ENCODE data around the gene LRRC8E.
"Not testable (repeated sequence)": the region's sequence is repeated elsewhere in the genome, so short reads cannot be mapped to it uniquely, and the experiment has no call there.

The LRRC8E gene

GRCh38 chr19:7907544-7907943 lies 19.2 kb downstream of the LRRC8E start:
- DNase-seq (ENCODE audit: low read depth in 4 of 4, low spot score in 1 of 4) = no peak

DNA sequence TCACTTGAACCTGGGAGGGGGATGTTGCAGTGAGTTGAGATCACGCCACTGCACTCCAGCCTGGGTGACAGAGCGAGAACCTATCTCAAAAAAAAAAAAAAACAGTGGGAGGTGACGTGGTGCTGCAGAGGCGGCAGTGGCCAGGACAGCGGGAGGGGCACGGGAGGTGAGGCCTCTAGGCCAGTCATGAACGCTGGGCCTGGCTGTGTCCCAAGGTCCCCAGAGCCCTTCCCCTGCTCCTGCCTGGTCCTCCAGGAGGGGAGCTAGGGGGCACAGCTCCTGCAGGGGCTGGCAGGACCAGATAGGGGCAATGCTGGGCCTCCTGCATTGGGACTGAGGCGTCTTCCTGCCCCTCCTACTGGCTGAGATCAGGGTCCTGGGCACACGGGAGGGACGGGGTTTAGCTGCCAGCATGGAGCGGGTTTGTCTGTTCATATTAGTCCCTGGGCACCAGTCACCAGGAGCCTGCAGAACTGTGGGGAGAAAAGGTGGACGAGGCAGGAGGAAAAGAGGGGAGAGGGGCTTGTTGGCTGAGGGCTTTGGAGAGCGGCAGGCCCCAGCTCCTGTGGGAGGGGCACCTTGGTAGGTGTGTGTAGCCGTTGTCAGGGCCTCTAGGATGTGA lies 19.9 kb downstream of the LRRC8E start:
- no peak for DNase-seq (ENCODE audit: low read depth in 4 of 4, low spot score in 1 of 4)

GRCh38 chr19:7908742-7909461 lies 20.6 kb downstream of the LRRC8E start:
- no peak for DNase-seq (ENCODE audit: low read depth in 4 of 4, low spot score in 1 of 4)

- no peak for DNase-seq (ENCODE audit: low read depth in 4 of 4, low spot score in 1 of 4)
These were observed 21.3 kb downstream of the LRRC8E start for GRCh38 chr19:7909471-7910067.

DNA sequence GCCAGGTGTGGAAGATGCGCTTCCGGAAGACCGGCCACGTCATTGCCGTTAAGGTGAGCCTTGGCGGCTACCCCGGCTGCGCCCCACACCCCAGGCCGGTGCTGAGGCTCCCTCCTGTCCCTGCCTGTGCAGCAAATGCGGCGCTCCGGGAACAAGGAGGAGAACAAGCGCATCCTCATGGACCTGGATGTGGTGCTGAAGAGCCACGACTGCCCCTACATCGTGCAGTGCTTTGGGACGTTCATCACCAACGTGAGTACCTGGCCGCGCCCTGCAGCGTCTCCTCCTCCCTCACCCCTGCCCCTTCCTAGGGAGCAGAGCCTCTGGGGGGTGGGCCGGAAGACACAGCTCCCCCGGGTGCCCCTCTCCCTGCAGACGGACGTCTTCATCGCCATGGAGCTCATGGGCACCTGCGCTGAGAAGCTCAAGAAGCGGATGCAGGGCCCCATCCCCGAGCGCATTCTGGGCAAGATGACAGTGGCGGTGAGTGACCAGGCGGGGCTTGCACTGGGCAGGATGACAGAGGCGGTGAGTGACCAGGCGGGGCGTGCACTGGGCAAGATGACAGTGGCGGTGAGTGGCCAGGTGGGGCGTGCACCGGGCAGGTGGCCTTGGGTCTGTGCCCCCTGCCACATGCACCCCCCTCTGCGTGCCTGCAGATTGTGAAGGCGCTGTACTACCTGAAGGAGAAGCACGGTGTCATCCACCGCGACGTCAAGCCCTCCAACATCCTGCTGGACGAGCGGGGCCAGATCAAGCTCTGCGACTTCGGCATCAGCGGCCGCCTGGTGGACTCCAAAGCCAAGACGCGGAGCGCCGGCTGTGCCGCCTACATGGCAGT lies 22.2 kb downstream of the LRRC8E start:
- DNase-seq (ENCODE audit: low read depth in 4 of 4, low spot score in 1 of 4) = no peak

- no peak for DNase-seq (ENCODE audit: low read depth in 4 of 4, low spot score in 1 of 4)
These were observed 23.3 kb downstream of the LRRC8E start for GRCh38 chr19:7911508-7912143.

- DNase-seq (ENCODE audit: low read depth in 4 of 4, low spot score in 1 of 4) = no peak
These were observed 23.9 kb downstream of the LRRC8E start for GRCh38 chr19:7912144-7912696.

GRCh38 chr19:7912697-7913564 lies 24.6 kb downstream of the LRRC8E start:
- no peak for DNase-seq (ENCODE audit: low read depth in 4 of 4, low spot score in 1 of 4)

- DNase-seq (ENCODE audit: low read depth in 4 of 4, low spot score in 1 of 4) = no peak
These were observed 25.3 kb downstream of the LRRC8E start for GRCh38 chr19:7913652-7914051.

GRCh38 chr19:7914099-7914498 lies 25.8 kb downstream of the LRRC8E start:
- DNase-seq (ENCODE audit: low read depth in 4 of 4, low spot score in 1 of 4) = no peak

- DNase-seq (ENCODE audit: low read depth in 4 of 4, low spot score in 1 of 4) = no peak
These were observed 26.3 kb downstream of the LRRC8E start, which contains the start of gene TGFBR3L for GRCh38 chr19:7914598-7915045. Gene TGFBR3L, plus strand, starts transcription at chr19:7914830.

DNA sequence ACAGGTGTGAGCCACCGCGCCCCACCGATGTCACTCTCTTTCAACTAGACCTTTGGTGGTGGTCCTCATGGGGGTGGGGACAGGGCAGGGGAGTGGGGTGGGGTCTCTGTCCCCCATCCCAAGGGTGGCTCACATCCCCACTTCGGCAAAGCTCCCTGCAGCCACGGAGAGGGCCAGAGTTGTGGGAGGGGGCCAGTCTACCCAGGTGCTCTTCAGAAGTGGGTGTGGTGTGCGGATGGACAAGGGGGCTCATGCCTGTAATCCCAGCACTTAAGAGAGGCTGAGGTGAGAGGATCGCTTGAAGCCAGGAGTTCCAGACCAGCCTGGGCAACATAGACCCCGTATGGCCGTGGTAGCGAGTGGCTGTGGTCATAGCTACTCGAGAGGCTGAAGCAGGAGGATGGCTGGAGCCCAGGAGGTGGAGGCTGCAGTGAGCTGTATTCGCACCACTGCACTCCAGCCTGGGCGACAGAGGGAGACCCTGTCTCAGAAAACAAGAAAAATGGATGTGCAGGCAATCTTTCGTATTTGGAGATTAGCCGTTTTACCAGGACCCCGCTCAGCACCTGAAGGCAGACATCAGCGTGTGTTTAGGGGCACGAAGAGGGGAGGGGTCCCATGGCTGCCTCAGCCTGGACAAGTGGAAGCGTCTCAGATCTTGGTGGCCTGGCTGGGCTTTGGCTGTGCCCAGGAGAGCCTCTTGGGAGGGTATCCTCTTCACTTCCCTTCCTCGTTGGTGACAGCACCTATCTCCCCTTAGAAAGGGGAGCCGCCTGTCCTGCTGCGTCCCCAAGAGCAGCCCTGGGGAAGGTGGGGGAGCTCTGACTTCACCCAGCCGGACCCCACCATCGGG lies 27.2 kb downstream of the LRRC8E start:
- DNase-seq (ENCODE audit: low read depth in 4 of 4, low spot score in 1 of 4) = no peak

DNA sequence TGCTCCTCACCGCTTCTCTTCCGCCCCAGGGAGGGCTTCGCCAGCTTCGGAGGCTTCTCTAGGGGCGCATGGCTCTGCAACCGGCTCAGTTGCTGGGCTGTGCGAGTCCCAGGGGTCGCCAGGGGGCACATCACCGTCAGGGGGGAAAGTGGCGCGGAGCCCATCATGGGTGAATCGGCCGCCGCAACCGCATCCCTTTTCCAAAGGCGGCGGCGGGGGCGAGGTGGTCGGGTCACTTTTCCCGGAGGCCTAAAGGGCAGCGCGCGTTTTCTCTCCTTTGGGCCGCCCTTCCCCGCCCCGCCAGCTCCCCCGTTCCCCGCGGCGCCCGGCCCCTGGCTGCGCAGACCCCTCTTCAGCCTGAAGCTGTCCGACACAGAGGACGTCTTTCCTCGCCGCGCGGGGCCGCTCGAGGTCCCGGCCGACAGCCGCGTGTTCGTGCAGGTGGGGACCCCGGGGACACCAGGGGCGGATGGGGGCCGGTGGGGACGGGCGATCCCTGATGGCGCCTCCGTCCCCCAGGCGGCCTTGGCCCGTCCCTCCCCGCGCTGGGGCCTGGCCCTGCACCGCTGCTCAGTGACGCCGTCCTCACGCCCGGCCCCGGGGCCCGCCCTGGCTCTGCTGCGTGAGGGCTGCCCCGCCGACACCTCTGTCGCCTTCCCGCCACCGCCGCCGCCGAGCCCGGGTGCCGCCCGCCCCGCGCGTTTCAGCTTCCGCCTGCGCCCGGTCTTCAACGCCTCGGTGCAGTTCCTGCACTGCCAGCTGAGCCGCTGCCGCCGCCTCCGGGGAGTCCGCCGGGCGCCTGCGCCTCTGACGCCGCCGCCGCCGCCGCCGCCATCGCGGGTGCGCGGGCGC lies 28.0 kb downstream of the LRRC8E start:
- DNase-seq (ENCODE audit: low read depth in 4 of 4, low spot score in 1 of 4) = peak in 2 of 4 experiments; percentile 49 to 55

- no peak for DNase-seq (ENCODE audit: low read depth in 4 of 4, low spot score in 1 of 4)
These were observed 28.6 kb downstream of the LRRC8E start for GRCh38 chr19:7916955-7917266.

DNA sequence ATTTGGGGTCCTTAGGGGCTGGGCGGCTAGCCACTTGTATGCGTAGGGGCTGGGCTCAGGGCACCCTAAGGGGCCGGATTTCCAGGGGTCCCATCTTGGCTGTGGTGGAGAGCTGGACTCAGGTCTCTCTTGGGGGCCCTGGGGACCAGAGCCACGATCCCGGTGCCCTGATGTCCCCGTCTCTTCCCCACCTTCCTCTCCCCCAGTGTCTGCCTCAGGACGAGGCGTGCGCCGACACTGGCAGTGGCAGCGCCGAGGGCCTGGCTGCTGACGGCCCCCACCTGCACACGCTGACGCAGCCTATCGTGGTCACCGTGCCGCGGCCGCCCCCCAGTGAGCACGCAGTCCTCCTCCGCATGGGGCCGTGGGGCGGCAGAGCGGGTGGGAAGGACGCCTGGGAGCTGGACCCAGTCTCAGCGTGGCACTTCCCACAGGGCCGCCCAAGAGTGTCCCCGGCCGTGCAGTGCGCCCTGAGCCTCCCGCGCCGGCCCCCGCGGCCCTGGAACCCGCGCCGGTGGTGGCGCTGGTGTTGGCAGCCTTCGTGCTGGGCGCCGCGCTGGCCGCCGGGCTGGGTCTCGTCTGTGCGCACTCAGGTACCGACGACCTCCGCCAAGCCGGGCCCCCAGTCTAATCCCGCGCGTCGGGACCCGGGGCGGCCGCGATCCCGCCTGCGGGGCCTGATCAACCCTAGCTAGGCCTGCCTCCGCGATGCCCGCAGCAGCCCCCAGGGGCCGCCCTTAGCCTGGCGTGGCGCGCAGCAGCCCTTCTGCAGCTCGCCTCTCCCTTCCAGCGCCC lies 29.2 kb downstream of the LRRC8E start:
- peak in 1 of 4 experiments; percentile 51 for DNase-seq (ENCODE audit: low read depth in 4 of 4, low spot score in 1 of 4)

DNA sequence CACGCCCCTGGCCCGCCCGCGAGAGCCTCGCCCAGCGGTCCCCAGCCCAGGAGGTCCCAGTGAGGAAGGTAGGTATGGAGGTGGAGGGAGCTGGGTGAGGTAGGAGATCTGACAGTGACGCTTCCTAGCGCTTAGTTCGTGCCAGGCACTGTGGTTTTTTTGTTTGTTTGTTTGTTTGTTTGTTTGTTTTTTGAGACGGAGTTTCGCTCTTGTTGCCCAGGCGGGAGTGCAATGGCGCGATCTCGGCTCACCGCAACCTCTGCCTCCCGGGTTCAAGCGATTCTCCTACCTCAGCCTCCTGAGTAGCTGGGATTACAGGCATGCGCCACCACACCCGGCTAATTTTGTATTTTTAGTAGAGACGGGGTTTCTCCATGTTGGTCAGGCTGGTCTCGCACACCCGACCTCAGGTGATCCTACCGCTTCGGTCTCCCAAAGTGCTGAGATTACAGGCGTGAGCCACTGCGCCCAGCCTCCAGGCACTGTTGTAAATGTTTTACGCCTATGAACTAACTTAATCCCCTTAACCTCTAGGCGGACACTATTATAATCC lies 29.8 kb downstream of the LRRC8E start:
- not testable (repeated sequence) for DNase-seq (ENCODE audit: low read depth in 4 of 4, low spot score in 1 of 4)

Data from stimulated activated CD4-positive, alpha-beta T cell treated with anti-CD3 and anti-CD28 coated beads, Interleukin-1b, Interleukin-23, amount 100 ng/mL, for 24 hours (primary cell).